Ammon's horn (tissue), 1 donor: ENCODE measurements around the gene RNPEPL1.
A peak's percentile ranks its signal among the peaks of the same experiment; 100 is the strongest.

Source experiments
- DNase-seq: peaks from one replicate; pipeline ENCODE4 v3.0.0-alpha.2; 2016; ENCODE audit warnings: low spot score

Gene RNPEPL1

DNA sequence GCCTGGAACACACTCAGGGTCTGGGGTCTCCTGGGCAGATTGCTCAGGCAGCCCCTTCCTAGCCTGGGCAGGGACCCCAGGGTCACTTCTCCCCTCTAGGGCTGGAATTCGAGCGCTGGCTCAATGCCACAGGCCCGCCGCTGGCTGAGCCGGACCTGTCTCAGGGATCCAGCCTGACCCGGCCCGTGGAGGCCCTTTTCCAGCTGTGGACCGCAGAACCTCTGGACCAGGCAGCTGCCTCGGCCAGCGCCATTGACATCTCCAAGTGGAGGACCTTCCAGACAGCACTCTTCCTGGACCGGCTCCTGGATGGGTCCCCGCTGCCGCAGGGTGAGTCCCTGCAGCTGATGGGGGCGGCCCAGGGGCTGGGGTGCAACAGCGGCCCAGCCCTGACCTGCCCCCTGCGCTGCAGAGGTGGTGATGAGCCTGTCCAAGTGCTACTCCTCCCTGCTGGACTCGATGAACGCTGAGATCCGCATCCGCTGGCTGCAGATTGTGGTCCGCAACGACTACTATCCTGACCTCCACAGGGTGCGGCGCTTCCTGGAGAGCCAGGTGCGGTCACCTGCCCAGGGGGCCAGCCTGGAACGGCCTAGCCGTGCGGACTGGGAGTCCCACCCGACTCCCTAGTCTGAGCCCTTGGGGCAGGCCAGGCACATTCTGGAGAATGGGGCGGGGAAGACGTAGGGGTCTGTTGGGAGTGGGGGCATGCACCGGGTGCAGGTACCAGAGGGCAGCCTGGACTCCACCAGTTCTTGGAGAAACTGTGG, 8.3 kb downstream of the RNPEPL1 start:
- DNase-seq = no peak

- no peak for DNase-seq
Observed at GRCh38 chr2:240577281-240578109, 9.2 kb downstream of the RNPEPL1 start.

DNA sequence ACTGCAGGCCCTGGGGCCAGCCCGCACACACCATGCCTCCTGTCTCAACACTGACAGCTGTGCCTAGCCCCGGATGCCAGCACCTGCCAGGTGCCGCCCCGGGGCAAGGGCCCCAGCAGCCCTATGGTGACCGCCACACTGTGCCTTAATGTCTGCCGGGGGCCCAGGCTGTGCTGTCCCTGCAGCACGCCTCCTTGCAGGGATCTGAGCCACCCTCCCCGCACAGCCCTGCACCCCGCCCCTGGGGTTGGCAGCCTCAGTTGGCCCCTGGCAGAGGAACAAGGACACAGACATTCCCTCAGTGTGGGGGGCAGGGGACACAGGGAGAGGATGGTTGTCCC, 9.8 kb downstream of the RNPEPL1 start:
- no peak for DNase-seq

- DNase-seq = no peak
Observed at GRCh38 chr2:240578488-240578887, 10.2 kb downstream of the RNPEPL1 start.

GRCh38 chr2:240579071-240579762, 10.9 kb downstream of the RNPEPL1 start:
- DNase-seq = no peak

DNA sequence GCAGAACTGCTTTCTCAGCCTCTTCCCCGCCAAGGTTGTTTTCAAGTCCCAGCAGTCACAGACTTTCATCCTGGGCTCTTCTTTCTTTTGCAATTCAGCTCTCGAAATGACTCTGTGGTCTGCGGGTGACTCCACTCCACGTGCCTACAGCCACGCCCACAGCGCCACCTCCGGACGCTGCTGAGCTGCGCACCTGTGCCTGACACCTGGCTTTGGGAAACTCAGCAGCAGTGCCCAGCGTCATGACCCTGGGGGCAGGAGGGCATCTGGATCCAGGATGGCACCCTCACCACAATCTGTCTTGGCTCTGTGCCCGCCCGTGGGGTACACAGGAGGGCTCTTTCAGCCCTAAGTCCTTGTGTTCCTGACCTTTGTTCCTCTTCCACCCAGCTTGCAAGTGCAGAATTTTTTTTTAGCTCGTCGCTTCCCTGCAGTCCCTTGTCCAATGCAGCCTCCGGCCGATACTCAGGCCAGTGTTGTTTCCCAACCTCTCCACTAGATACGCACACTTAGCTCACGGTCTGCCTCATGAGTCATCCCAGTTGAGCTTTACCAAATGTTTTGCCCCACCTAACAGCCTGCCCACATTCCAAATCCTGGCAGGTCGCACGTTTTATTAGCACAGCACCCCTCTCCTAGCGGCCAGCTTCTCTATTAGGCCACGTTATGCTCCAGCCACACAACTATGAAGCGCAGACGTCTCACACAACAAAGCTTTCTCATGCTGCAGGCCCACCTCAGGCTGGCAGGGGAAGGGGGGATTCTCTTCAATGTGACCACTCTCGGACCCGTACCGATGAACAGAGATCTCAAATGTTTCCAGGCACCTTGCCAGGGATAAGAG, 11.7 kb downstream of the RNPEPL1 start:
- DNase-seq = no peak

DNA sequence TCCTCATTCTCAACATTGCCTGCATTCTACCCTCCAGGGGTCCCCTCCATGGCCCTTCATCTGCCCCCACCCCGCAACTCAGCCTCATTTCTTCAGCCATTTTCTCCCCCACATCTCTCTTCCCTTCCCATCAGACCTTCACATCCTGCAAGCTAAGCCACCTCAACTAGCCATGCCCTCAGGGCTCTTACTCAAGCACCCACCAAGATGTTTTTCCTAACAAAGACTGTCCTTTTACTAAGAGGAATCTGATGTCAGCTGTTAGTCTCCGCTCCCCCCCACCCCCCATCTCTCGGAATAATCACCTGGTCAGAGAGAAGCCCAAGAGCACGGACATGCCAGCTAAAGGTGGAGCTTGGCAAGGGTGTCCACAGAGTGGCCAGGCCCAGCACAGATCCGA, 13.5 kb downstream of the RNPEPL1 start:
- DNase-seq = no peak

DNA sequence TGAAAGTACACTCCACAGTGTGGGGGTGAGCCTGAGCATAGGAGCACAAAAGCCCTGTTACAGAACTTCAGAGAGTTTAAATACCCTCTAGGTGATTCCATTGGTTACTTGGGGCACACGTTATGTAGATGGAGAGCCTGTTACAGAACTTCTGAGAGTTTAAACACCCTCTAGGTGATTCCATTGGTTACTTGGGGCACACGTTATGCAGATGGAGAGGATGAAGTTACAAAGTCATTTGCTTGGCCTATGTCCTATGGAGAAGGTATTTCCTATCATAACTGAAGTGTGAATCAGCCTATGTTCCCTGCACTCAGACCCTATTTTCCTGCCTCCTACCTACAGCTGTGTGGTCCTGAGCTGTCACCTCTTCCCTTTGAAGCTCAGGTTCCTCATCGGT, 14.5 kb downstream of the RNPEPL1 start:
- no peak for DNase-seq

- DNase-seq = no peak
Observed at GRCh38 chr2:240583774-240584173, 15.5 kb downstream of the RNPEPL1 start.

DNA sequence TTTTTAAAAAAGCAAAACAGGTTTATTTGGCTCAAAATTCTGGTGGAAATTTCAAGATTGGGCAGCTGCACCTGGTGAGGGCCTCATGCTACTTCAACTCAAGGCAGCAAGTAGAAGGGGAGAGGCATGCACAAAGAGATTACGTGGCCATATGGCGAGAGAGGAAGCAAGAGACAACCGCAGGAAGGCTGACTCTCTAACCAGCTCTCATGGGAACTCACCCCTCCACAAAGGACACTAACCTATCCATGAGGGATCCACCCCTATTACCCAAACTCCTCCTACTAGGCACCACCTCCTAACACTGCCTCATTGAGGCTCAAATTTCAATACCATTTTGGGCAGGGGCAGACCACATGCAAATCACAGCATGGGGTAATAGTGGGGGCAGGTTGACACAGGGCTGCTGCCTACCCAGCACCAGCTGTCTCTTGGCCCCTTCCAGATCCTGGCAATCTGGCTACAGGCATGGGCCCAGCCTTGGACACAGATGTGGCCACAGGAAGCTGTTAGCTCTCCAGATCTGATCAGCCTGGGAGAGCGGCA, 16.3 kb downstream of the RNPEPL1 start:
- no peak for DNase-seq

DNA sequence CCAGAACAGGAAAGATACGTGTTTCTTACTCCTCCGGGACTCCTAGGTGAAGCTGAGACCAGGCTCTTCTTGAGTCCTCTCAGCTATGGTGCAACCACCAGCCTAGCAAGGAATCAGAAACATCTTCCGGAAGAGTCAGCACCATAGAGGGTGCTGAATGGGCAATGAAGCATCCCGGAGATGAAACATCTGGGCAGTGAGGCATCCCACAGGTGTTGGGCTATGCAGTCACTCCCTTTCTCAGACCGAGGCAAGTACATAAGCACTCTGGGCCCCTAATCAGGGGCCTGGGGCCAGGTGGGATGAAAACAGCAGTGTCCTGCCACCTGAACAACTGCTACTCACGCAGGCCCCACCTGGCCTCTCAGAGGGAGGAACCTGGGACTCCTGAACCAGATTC, 16.8 kb downstream of the RNPEPL1 start:
- no peak for DNase-seq

GRCh38 chr2:240585681-240586197, 17.5 kb downstream of the RNPEPL1 start:
- no peak for DNase-seq

DNA sequence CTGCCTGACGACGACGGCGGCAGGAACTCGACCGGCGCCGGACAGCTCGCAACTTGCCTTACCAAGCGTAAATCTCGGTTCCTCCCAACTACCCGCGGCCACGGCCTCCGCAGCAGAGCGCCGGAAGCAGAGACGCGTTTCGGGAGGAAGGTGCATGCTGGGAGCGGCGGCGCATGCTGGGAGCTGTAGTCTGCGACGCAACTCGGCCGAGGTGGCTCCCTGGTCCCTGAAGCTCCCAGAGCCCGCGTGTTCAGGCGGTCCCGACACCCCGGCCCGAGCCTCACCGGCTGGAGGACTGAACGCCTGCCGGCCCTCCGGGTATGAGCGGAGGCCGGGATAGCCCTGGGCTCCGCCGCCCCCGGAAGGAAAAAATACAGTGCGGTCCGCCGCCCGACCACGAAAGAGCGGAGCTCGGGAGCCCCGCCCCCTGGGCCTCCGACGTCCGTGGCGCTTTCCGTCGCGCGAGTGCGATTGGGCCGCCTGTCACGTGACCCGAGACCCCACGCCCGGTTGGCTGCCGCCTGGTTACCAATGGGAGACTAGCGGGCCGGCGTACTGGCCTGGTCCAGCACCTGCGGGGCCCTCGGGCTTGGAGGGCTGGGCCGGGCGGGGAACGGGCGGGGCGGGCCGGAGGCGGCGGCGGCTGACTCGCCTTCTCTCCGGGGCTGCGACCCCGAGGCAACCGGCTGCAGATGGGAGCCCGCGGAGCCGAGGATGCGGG, 18.1 kb downstream of the RNPEPL1 start, which contains the start of gene CAPN10:
TSS of gene CAPN10 (plus strand) at position 537 of the 721 bp plus-strand sequence. CDS start at position 715, 178 bp downstream.
- peak; percentile 97 for DNase-seq

DNA sequence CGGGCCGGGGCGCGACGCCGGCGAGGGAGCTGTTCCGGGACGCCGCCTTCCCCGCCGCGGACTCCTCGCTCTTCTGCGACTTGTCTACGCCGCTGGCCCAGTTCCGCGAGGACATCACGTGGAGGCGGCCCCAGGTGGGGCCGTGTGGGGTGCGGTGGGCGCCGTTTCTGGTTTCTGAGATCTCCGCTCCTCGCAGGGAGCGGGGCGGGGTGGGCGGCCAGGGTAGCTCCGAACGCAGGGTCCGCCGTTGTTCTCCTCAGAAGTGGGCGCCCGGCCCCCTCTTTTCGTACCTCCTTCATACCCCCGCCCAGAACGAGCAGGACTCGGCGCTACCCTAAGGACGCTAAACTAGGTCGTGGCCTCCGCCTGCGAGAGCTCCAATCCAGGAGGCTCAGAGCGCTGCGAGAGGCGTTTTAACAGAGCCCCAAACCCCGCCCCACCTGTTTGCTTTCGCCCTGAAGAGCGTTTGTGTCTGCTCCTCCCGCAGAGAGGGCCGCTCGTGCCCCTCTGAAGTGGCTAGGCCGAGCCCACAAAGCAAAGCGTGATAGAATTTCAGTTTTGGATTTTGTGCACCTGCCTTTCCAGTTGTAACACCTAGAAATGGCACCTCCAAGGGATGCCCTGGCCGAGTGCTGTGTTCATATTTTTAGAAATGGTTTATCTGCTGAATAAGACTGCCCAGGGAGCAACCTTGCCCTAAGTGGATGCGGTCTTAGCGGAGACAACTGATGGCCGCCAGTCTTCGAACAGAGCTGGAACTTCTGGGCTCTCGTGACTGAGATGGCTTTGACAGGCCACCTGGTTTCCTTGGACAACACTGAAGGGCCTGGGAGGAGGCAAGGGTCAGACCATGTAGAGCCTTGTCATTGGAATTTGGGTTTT, 18.9 kb downstream of the RNPEPL1 start:
- no peak for DNase-seq

DNA sequence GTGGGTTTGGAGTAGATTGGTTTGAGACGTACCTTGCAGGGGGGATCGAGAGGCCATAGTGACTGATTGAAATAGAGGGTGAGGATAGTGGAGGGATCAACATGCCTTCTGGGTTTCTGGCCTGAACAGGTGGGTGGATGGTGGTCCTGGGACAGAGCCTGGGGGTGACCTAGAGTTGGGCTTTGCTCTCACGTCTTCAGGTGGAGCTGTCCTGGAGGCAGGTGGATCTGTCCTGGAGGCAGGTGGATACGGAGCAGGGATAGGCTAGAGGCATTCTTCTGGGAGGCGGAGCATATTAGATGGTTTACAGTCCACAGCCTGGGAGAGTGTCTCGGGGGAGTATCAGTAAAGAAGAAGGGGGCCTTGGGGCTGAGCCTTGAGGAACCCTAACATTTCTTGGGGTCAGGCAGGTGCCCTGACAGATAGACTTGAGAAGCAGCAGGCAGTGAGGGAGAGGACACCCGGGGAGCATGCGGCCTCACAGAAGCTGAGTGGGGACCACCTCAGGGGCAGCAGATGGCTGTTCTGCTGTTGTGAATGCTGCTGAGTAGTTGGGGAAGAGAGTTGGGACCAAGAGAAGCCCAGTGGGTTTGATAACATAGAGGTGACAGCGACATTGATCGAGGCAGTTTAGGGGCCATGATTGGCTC, 19.8 kb downstream of the RNPEPL1 start:
- DNase-seq = no peak

DNA sequence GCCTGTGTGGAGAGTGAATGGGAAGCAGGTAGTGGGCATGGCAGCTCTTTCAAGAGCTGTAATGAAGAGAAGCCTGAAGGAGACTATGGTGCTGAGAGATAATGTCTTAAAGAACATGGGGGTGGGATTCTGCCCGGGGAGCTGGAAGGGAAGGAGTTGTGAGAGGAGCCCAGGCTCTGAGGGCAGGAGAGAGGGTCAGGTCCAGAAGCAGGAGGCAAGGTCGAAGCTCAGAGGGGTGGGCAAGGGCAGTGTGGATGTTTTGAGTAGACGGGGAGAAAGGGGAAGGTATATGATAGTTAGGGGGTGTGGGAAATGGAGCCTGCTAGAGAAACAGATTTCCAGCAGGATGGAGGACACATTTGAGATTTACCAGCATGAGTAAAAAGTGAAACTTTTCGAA, 20.4 kb downstream of the RNPEPL1 start:
- no peak for DNase-seq

DNA sequence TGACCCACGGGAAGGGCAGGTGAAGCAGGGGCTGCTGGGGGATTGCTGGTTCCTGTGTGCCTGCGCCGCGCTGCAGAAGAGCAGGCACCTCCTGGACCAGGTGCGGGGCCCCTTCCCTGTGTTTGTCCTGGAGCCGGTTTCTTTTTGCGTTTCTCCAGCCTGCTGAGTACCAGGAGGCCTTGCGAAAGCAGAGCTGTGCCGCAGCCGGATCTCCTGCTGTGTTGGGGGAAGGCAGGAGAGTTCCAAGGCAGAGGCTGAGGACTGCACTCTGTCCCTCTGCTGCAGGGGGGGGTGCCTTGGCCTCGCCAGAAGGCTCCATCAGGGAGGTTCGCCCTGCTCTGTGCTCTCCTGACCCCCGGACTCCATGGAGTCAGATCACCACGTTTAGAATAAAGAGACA, 21.1 kb downstream of the RNPEPL1 start:
- no peak for DNase-seq

DNA sequence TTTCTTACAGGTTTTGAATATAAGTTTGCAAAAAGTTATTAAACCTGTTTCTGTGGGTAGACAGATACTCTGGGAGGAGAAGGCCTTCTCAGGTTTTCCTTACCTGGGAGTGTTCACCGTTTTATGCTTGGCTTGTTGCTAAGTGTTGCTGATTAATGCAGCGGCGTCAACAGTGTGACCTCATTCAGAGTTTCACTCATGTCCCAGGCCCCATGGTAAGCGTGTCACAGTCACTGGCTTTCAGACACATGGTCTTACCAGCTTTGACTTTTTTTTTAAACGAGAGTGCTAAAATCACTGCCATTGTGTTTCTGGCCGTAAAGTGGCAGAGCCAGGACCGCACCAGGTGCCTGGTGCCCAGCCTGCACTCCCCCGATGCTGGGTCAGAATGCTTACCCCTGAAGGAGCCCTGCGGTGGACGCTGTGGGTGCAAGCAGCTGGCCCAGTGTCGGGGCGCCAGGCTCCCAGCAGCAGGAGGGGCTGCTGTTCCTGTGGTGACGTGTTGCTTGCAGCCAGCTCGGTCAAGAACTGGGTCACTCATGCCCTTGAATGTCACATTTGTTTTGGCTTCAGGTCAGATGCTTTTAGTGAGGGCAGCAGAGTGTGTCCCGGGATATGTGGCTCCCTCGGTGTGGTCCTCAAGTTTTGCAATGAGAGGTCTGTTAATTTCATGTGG, 21.7 kb downstream of the RNPEPL1 start:
- DNase-seq = no peak
